HG02870 (cell line): ENCODE data around the gene RAB36.

Source experiments
- ATAC-seq: cut with Tn5 transposase; IDR thresholded peaks from one replicate; pipeline ENCODE4 v1.9.1; 2021; ENCODE audit warnings: mild to moderate bottlenecking, moderate library complexity; ENCODE audit not compliant: unreplicated experiment

The RAB36 gene

GRCh38 chr22:23137468-23137867 lies 7.8 kb upstream of the RAB36 start:
- no peak for ATAC-seq

GRCh38 chr22:23137905-23138561 lies 7.2 kb upstream of the RAB36 start:
- no peak for ATAC-seq

DNA sequence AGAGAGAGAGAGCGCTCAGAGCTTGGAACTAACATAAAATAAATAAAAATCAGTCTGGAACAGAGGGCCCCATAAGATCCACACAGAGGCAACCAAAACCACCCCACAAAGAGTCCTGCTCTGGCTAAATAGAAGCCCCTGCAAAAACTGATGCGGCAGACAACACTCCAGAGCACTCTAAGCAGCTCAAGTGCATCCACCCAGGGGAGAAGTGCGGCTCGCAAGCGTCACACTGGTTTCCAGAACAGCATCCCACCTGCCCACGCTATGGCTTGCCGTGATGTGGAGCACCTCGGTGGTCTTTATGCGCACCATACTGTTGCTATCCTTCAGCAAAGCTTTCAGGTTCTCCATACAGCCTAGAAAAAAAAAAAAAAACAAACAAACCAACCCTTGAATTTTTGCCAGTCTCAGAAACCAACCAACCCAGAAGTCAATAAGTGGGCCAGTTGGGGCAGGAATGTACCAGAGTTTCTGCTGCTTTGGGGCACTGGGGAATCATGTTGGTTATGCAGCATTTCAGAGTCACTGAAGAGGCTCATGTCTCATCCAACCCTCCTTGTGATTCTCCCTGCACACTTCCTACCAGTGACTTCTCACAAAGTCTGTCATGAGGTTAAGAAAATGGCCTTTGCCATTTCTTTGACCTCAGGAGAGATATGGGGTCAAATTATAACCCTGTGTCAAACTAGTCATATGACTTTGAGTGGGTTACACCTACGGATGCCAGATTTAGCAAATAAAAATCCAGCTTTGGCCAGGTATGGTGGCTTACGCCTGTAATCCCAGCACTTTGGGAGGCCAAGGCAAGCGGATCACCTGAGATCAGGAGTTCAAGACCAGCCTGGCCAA lies 6.5 kb upstream of the RAB36 start:
- no peak for ATAC-seq

- ATAC-seq, result no peak
These were observed 4.9 kb upstream of the RAB36 start for GRCh38 chr22:23140385-23140784.

DNA sequence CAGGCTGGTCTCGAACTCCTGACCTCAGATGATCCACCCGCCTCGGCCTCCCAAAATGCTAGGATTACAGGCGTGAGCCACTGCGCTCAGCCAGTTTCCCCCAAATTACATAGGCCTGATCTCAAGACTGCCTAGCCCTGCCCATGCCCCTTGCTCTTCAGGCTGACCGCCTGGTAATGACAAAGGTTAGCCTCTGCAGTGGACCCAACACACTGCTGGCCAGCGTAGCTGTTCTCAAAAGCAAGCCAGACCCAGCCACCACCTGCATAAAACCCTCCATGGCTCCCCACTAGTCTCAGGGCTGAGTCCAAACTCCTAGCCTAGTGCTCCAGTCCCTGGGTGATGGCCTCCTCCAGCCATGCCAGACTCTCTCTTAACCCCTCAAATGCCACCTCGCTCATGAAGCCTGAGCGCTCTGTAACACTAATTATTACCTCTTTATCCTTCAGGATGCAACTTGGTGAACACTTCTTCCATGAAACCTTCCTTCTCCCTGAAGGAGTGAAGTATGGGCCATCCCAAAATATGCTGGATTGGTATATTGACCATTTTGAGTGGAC lies 2.7 kb upstream of the RAB36 start:
- no peak for ATAC-seq

GRCh38 chr22:23143119-23143518 lies 2.2 kb upstream of the RAB36 start:
- ATAC-seq, result no peak

DNA sequence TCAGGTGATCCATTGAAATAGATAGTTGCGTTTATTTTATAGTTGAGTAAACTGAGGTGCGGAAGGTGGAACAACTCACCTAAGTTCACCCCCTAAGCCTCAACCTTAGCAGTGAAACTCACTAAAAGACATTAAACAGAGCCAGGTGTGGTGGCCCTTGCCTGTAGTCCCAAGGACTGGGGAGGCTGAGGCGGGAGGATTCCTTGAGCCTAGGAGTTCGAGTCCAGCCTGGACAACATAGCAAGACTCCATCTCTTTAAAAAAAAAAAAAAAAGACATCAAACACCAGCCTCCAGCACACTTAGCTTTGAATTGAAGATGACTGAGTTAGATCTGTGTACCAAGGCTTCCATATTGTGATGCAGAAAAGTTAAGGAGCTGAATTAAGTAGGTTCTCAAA lies 845 bp upstream of the RAB36 start:
- no peak for ATAC-seq

GRCh38 chr22:23145878-23146470 lies 697 bp downstream of the RAB36 start:
- no peak for ATAC-seq

DNA sequence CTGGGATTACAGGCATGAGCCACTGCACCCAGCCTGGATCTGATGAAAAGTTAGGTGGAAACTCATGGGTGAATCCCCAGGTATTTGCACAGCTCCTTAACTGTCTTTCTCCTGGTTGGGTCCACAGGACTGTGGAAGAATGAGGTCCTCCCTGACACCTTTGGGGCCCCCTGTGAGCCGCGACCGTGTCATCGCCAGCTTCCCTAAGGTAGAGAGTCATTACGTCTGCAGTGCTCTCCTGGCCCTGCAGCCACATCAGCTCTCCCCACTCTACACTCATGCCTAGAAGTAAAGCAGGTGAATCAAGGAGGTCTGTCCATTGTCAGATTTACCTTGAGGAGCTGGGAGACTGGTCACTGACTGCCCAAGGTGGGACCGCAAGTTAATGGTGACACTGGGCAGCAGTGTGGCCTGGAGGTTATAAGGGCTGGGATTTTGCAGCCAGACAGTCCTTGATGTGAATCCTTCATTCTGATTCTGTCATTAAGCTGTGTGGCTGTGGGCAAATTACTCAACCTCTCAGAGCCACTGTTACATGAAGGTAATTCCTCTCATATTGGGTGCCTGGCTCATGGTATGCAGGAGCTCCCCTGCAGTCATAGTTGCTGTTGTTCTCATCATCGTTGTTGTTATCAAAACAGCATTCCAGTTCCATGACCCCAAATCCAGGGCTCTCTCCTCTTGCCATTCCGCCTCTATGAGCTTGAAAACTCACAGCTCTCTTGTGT lies 1.4 kb downstream of the RAB36 start:
- no peak for ATAC-seq

DNA sequence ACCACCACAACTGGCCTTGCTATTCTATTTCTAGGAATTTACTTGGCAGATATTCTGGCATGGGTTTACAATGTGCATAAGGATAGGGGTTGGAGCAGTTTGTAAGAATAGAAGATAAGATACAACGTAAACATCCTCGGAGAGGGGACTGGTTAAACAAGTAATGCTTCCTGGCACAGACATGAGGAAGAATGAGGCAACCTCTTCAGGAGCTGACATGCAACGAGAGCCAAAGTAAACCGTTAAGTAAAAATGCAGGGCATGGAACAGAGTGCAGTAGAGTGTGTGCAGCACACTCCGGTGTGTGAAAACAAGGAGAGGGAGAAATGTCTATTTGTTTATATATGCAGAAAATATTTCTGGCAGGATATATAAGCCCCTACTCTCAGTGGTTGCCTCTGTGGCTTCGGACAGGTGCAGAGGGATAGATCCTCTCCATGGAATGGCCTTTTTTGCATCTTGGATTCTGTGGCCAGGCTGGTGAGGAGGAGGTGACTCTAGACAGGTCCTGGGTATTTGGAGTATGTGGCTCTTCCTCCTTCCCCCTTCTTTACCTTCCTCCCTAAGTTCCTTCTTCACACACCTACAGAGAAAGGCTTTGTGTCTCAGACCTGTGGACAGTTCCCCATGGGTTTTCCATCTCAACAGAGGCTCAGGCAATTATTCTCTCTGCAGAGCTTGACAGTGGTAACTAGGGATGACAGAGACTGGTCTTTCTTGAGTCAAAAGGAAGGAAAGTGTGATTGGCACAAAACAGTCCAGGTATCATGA lies 2.5 kb downstream of the RAB36 start:
- ATAC-seq, result no peak

DNA sequence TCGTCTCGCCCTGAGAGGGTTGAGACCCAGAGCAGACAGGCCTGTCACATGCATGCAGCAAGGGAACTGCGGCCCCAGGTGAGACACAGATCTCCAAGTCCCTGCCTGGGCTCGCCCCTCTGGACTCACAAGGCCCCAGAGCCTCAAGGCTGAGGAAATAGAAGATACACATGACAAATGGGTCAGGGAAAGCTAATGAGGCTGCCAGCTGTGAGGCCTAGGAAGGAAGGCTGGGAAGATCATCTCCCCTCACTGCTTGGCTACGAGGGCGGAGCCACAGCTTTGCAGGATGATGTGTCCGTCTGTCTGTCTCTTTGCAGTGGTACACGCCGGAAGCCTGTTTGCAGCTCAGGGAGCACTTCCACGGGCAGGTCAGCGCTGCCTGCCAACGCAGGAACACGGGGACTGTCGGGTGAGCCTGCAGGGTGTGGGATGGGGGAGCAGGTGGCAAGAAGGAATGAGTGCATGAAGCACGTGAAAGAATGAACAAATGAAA lies 4.5 kb downstream of the RAB36 start:
- ATAC-seq, result no peak

DNA sequence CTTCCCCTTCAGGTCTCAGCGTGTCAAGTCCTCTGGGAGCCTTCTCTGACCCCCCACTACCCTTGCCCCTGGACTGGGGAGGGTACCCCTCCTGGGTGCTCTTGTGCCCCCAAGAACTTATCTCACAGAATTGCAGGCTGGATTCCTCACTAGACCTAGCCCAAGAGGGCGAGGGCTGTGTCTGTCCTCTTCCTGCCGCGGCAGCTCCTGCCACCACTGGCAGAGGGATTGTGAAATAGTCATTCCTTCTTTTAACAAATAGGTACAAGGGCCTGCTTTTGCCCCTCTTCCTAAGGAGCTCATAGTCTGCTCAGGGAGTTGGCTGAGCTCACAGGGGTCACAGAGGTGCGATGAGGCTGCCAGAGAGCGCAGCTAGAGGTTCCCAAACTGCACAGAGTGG lies 5.5 kb downstream of the RAB36 start:
- no peak for ATAC-seq

- no peak for ATAC-seq
These were observed 6.5 kb downstream of the RAB36 start for GRCh38 chr22:23151827-23152226.

GRCh38 chr22:23152238-23153114 lies 7.2 kb downstream of the RAB36 start:
- ATAC-seq, result no peak

DNA sequence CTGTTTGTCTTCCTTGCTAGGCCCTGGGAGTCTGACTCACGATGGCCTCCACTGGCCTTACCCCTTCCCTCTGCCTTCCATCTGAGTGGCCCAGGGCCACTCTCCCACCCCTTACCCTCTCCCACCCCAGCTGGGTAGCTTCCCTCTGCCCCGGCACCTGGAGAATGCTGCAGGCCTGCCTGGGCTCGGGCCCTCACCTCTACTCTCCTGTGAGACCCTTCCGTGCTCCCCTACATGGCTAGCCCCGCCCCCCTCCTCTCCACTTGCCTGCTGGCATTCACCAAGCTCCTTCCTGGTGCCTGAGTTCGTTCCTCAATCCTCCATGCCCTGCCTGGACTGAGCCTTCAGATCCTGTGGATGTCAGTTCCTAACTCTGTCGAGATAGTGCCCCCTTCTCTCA lies 8.7 kb downstream of the RAB36 start:
- ATAC-seq, result no peak

DNA sequence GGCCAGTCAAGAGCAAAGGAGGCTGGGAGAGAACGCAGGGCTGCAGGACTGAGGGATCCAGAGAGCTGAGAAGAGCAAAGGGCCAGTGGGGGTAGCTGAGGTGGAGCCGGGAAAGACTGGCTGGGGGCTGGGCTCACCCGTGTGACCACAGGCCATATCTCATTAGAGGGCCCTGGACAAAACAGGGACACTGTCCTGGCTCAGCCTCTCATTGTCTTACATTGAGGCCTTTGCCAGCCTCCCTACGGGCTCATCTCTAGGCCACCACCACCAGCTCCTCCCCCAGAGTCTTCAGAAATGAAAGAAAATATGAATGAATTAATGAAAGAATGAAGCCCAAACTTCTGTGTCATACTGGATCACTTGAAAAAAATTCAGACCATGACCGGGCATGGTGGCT lies 9.2 kb downstream of the RAB36 start:
- no peak for ATAC-seq

GRCh38 chr22:23155143-23155542 lies 9.9 kb downstream of the RAB36 start:
- no peak for ATAC-seq

DNA sequence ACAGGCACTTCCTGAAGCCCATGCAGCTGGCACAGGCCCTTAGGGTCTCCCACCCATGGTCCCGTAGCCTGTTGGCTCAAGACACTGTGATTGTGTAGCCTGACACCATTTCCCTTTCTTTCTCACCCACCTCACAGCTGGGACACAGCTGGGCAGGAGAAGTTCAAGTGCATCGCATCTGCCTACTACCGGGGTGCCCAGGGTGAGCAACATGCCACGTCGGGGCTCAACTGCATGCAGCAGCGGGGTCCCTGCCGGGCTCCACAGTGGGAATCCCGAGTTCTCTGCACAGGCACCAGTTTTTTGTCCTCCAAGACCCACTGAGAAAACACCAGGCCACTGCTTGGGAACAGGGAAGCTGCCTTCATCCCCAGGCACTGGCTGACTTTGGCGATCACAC lies 10.6 kb downstream of the RAB36 start:
- no peak for ATAC-seq

- no peak for ATAC-seq
These were observed 11.0 kb downstream of the RAB36 start for GRCh38 chr22:23156286-23156685.
